ENCODE data around the gene SNRNP25.

SNRNP25 gene

DNA sequence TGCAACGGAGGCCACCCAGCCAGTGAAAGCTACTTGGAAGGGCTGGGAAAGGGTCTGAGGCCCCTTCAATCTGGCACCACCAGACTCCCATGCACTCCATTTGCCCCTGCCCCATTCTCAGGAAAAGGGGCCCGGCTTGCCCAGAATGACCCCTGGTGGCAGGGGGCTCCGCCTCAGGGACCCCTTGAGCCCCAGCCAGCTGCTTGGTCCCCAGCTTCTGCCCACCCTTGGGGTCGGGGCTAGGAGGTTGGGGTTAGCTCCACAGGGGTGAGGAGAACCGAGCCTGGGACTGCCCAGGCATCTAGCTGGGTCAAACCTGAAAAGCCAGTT lies 17.5 kb downstream of the SNRNP25 start:
- TF ChIP-seq GATA2 (IDR thresholded peaks at IDR 0.05; ENCODE audit: low read depth, low read length): no peak
- no peak for TF ChIP-seq GATA3 (IDR thresholded peaks at IDR 0.05; ENCODE audit: low read depth, low read length)

DNA sequence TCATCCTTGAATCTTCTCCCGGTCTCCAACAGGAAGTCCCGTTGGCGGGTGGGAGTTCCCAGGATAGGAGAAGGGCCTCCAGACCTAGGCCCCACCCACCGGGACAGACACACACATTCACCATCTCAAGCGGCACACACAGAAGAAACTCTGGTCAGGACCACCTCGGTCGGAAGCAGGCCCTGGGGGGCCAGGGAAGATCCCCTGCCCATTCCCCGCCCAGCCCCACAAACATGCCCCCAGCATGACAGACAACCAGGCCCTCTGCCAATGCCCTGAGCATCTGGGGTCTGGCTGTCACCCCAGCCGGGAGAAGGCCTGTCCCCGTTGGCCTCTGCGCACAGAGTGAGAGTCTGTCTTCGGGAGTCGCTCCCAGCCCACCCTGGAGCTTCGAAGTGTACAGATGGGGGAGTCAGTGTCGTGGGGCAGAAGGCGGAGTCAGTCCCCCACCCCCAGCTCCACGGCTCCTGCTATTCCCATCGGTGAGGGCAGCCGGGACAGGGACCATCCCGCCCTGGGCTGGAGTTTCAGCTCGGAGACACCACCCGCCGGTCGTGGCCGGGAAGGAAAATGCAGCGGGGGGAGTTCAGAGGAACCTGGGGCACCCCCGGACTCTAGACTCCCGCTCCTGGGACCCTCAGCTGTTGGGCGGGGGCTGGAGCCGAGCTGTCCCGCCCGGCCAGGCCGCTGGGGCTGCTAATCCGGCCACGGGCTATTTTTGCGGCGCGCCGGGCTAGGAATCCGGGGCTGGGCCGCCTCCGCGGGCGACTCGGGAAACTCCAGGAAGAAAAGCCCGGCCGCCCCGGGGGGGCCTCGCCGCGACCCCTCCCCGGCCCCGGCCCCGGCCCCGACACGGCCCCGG lies 18.1 kb downstream of the SNRNP25 start:
- no peak for TF ChIP-seq GATA2 (IDR thresholded peaks at IDR 0.05; ENCODE audit: low read depth, low read length)
- no peak for TF ChIP-seq GATA3 (IDR thresholded peaks at IDR 0.05; ENCODE audit: low read depth, low read length)

DNA sequence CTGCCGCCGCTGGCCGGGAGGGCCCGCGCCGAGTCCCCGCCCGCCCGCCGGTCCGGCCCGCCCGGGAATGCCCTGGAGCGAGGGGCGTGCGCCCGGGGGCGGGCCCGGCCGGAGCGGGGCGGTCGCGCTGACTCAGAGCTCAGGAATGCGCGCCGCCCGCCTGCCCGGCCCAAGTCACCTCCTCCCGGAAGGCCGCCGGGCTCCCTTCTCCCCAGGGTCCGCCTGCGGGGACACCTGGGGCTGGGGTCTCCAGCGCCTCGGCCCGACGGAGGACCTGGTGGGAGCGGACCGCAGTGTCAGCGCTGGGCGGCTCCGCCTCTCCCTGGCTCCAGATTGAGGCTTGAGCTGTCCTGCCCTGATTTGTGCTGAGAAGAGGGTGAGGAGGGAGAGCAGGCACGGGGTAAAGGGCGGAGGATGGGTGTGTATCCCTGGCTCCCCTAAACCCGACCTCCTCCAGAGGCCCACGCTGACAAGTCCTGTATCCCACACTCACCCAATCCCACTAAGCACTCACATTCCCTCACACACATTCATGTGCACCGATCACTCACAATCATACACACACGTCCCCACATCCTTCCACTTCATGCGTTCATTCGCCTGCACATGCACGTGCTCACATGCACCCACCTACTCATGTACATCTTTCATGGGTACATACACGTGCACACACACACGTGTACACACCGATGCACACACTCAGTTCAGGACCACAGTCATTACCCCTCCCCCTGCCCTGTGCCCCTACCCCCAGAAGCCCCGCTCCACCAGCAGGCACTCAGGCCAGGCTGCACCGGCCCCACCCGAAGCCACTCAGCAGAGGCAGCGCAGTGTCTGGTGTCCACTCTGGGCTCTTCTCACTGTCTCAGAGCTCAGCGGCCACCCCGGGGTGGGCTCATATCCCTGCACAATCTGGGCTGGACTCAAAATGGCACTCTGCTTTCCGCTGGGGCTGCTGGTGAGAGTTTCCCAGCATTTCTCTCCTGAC lies 19.2 kb downstream of the SNRNP25 start, which contains the start of gene RHBDF1:
TSS of gene RHBDF1 (minus strand) at position 71 of the 988 bp plus-strand sequence. CDS start 7,616 bp downstream, outside the sequence.
- TF ChIP-seq GATA3 (IDR thresholded peaks at IDR 0.05; ENCODE audit: low read depth, low read length) (no peak), GATA2 (IDR thresholded peaks at IDR 0.05; ENCODE audit: low read depth, low read length) (no peak)

DNA sequence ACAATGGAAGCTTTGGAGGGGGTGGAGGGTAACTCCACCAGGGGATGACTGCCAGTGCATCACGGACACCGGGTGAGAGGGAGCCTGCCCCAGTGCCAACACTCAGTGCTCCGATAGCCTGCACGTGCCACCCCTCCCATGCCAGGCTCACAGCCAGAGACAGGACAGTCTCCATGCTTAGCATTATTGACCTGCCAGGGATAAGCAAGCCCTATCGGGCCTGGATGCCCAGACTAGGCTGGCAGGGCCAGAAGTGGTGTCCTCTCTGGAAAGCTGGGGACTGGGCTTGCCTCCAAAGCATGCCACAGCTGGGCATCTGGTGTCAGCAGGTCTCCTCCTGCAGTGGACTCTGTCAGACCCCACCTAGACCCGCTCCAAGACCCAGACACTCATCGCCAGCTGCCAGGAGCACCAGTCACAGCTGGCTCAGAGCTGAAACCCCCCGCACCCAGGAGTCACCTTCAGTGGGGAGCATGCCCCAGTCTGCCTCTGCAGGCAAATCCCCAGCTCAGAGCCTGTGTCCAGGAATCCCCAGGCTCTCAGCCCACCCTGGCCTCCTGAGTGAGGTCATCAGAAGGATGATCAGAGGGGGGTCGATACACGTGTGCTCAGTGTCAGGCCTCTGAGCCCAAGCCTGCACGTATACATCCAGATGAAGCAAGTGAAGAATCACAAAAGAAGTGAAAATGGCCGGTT lies 20.6 kb downstream of the SNRNP25 start:
- no peak for TF ChIP-seq GATA3 (IDR thresholded peaks at IDR 0.05; ENCODE audit: low read depth, low read length)
- TF ChIP-seq GATA2 (IDR thresholded peaks at IDR 0.05; ENCODE audit: low read depth, low read length): no peak

DNA sequence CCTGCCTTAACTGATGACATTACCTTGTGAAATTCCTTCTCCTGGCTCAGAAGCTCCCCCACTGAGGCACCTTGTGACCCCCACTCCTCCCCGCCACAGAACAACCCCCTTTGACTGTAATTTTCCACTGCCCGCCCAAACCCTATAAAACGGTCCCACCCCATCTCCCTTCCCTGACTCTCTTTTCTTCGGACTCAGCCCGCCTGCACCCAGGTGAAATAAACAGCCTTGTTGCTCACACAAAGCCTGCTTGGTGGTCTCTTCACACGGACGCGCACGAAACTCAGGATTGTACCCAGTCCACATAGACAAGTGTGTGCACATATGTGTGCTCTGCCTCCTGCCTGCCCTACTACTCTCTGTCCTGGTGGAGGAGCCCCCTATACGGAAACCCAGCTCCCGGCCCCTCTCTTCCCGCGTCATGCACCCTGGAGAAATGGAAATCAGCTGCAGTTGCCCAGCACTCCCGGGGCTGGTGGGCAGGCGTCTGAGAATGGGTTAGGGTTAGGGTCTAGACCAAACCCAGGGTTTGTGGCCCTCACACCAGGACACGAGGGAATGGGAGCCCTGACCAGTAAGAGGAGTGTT lies 21.2 kb downstream of the SNRNP25 start:
- no peak for TF ChIP-seq GATA2 (IDR thresholded peaks at IDR 0.05; ENCODE audit: low read depth, low read length)
- no peak for TF ChIP-seq GATA3 (IDR thresholded peaks at IDR 0.05; ENCODE audit: low read depth, low read length)

DNA sequence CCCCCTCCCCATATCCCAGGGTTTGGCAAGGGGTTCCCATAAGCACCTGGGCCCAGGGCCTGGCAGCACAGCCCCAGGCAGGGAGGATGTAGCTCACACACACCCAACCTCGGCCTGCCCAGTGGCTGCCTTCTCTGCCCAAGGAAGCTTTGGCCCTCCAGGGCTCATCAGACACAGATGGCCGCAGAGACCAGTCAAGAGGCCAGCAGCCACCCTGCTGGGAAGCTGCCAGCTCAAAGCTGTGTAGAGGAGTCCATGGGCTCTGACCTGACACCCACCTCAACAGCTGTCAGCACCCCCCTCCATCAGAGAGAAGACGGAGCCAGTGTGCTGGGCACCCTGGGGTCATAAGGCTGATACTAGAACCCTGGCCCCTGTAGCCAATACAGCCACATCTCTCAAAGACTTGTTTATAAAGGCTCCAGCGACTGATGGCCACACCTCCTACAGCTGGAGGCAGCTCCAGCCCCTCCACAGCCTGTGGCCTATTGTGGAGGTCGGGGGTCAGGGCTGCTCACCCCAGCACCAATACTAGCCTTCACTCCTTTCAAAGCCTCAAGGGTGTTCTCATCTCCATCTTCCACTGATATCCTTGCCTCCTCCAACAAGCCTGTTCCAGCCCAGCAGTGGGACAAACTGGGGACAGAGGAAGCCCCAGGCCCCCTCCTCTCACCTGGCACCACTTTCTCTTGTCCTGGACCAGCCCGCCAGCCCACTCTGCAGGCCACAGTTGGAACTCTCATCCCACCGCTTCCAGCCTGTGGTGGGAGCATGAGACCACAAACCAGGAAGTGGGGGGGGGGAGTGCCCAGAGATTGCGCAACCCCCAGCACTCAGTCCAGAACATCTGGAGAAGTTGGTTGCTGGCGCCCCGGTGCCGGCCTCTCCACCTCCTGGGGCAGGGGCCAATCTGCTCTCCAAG lies 22.2 kb downstream of the SNRNP25 start:
- no peak for TF ChIP-seq GATA2 (IDR thresholded peaks at IDR 0.05; ENCODE audit: low read depth, low read length)
- TF ChIP-seq GATA3 (IDR thresholded peaks at IDR 0.05; ENCODE audit: low read depth, low read length): no peak

DNA sequence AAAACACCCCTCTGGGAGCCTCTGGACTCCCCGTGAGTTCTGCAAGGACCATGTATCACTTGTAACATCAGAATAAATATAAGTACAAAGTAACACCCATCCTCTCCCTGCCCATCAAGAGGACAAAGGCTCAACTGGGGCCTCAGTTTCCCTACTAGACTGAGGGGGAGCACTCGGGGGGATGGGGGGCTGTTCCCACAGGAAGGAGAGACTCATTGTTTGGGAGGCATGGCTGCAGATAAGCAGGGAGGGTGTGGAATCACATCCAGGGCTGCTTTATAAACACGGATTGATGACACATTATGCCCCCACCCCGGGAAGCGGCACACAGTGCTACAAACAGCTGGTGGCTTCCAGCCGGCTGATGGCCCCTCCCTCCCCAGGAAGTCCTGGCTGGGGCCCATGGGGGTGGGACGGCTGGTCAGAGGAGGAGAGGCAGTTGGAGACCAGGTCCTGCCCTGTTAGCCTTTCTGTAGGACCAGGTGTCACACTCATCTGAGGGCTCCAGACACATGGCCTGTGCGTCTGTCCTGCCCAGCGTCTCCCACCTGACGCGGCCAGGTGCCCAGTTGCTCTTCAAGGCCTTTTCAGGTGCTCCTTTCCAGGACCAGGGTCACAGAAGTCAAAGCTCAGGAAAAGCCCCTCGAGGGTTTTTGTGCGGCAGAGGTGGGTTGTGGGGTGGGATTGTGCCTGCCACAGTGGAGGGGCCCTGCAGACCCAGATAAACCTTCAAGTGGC lies 23.1 kb downstream of the SNRNP25 start:
- TF ChIP-seq GATA2 (IDR thresholded peaks at IDR 0.05; ENCODE audit: low read depth, low read length): no peak
- no peak for TF ChIP-seq GATA3 (IDR thresholded peaks at IDR 0.05; ENCODE audit: low read depth, low read length)

DNA sequence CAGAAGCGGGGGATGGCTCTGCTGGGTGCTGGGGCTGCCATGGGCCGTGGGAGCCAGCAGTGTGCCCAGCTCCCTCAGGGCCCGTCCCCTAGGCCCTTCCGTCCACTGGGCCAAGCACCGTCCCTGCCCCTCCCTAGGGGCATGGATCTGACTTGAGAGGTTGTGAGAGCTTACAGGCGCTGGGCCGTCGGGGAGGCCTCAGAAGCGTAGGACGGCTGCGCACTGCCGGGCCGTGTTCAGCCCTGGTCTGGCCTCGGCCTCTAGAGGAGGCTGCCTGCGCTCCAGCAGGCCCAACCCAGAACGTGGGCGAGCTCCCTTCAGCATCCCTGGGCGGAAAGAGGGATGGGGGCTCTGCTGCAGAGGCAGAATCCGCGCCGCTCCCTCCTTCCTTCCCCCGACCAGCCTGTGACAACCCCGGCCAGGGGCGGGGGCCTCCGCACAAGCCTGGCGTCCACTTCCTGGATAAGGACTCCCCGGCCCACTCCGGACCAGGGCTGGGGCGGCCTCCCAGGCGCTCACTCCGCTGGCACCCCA lies 23.7 kb downstream of the SNRNP25 start:
- TF ChIP-seq GATA3 (IDR thresholded peaks at IDR 0.05; ENCODE audit: low read depth, low read length) (no peak), GATA2 (IDR thresholded peaks at IDR 0.05; ENCODE audit: low read depth, low read length) (no peak)

DNA sequence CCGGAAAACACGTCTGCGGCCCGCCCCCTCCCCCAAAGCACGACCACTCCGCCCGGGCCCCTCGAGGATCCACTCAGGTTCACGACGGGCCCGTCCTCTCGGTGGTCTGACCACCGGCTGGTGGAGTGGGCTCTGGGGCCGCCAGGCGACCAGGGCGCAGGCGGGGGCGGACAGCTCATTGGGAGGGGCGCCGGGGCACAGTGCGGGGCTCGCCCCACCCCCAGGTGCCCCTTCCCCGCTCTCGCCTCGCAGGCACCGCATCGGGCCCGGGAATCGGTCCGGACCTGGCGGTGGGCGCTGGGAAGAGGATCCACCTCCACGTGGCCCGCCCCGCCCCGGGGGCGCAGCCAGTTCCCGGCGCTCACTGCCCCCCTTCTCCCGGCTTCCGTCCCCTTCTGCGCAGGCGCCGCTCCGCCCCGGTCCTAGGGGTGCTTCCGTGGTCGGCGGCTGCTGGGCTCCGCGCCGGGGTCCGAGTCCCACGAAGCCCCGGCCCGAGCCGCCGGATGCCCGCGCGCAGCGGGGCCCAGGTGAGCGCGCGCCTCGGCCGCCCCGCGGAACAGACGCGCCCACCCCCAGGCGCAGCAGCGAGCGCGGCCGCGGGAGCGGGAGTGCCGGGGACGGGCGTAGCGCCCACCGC lies 24.3 kb downstream of the SNRNP25 start, which contains the start of gene MPG:
TSS of gene MPG (plus strand) at position 419 of the 637 bp plus-strand sequence. CDS start at position 504, 85 bp downstream.
- no peak for TF ChIP-seq GATA2 (IDR thresholded peaks at IDR 0.05; ENCODE audit: low read depth, low read length)
- TF ChIP-seq GATA3 (IDR thresholded peaks at IDR 0.05; ENCODE audit: low read depth, low read length): no peak

DNA sequence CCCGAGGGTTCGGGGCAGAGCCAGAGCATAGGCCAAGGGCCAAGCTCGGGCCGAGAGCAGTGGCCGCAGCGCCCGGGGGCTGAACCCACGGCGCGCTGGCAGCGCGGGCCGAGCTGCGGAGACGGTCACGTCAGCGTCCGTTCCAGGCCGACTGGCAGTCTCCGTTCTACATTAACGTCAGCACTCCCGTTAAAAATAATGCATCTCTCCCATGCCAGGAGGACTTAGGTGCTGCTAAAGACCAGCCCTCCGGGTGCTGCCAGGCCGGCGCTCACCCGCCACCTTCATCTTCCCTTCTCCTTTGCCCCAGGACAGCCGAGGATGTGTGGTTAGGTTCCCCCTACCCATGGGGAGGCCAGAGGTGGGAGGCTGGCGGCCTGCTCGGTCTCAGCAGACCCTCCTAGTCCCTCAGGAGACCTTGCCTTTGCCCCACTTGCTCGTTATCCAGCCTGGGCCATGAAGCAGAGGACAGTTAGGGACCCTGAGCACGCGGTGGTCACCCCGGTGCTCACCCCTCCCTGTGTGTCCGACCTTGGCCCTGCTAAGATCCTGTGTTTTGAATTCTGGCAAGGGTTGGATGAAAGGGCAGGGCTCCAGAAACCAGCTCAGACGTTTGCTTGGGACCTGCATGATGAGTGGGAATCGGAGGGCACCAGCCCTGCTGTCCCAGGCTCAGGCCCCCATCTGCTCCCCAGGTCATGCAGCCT lies 25.0 kb downstream of the SNRNP25 start:
- TF ChIP-seq GATA2 (IDR thresholded peaks at IDR 0.05; ENCODE audit: low read depth, low read length) (no peak), GATA3 (IDR thresholded peaks at IDR 0.05; ENCODE audit: low read depth, low read length) (no peak)
